Keratinocyte (primary cell): ENCODE data around the gene UGT1A8.

Source experiments
- CTCF ChIP-seq, 3 experiments: IDR thresholded peaks in 1 of 3; conservative IDR thresholded peaks in 1 of 3; optimal IDR thresholded peaks in 1 of 3; 2 replicates in 2 of 3; 3 replicates in 1 of 3; pipeline versions ENCODE3 to v1.5.1; 2011; ENCODE audit warnings: low read length in 3 of 3, mild to moderate bottlenecking in 3 of 3, moderate library complexity in 2 of 3, control low read depth in 1 of 3, inconsistent platforms in 1 of 3; ENCODE audit not compliant: insufficient read depth in 2 of 3; ENCODE audit errors: extremely low read depth in 1 of 3
- EZH2 ChIP-seq: IDR thresholded peaks from one replicate; pipeline ENCODE4 v1.6.1; 2012; ENCODE audit warnings: inconsistent platforms, mild to moderate bottlenecking, low read length, moderate library complexity

- TF ChIP-seq CTCF (optimal IDR thresholded peaks at IDR 0.05 in 1 of 3, IDR thresholded peaks at IDR 0.05 in 1 of 3, conservative IDR thresholded peaks at IDR 0.05 in 1 of 3; ENCODE audit: extremely low read depth in 1 of 3, insufficient read depth in 2 of 3, low read length in 3 of 3) (peak; percentile 4 to 30 (median 6)), EZH2 (no peak)
Measured at GRCh38 chr2:233807215-233807865, 189.9 kb downstream of the UGT1A8 start.
